SK-N-SH treated with all-trans-retinoic acid at 6 μM for 48 hours (cell line): ENCODE measurements around the gene MLST8.
A peak's percentile ranks its signal among the peaks of the same experiment; 100 is the strongest.

Experiments used
- ATAC-seq: fragments of 200-7000 bp; cut with Tn5 transposase; 3 replicates; pipeline ENCODE4 v1.9.1; 2020; ENCODE audit warnings: mild to moderate bottlenecking, moderate library complexity
- ARNTL ChIP-seq: fragments of 450-650 bp; formaldehyde crosslinking; IDR thresholded peaks from 2 replicates; pipeline ENCODE4 v1.5.0; 2020; ENCODE audit warnings: low read depth, mild to moderate bottlenecking, moderate library complexity, borderline replicate concordance
- BACH2 ChIP-seq: fragments of 250-450 bp; sonication (Bioruptor Pico); IDR thresholded peaks from 2 replicates; pipeline ENCODE4 v1.9.0; 2021; ENCODE audit warnings: mild to moderate bottlenecking, borderline replicate concordance
- CSDC2 ChIP-seq: fragments of 250-450 bp; sonication (Bioruptor Pico); IDR thresholded peaks from 2 replicates; pipeline ENCODE4 v1.5.0; 2020; ENCODE audit warnings: mild to moderate bottlenecking, moderate library complexity
- ESRRG ChIP-seq: fragments of 250-450 bp; sonication (Bioruptor Pico); IDR thresholded peaks from 2 replicates; pipeline ENCODE4 v1.6.1; 2021; ENCODE audit warnings: mild to moderate bottlenecking
- GLIS3 ChIP-seq: fragments of 250-450 bp; sonication (Bioruptor Pico); IDR thresholded peaks from 2 replicates; pipeline ENCODE4 v1.5.0; 2020; ENCODE audit warnings: mild to moderate bottlenecking, moderate library complexity
- ISL1 ChIP-seq: fragments of 250-450 bp; sonication (Bioruptor Pico); IDR thresholded peaks from 2 replicates; pipeline ENCODE4 v2.1.2; 2022; ENCODE audit warnings: mild to moderate bottlenecking, moderate library complexity
- OSR1 ChIP-seq: fragments of 250-450 bp; sonication (Bioruptor Pico); IDR thresholded peaks from 2 replicates; pipeline ENCODE4 v1.8.0; 2022; ENCODE audit warnings: moderate library complexity, mild to moderate bottlenecking, inconsistent platforms
- PPARA ChIP-seq: fragments of 250-450 bp; sonication (Bioruptor Pico); IDR thresholded peaks from 2 replicates; pipeline ENCODE4 v1.5.0; 2020; ENCODE audit warnings: mild to moderate bottlenecking, borderline replicate concordance
- RARB ChIP-seq: fragments of 250-450 bp; sonication (Bioruptor Pico); IDR thresholded peaks from 2 replicates; pipeline ENCODE4 v1.8.0; 2021; ENCODE audit warnings: mild to moderate bottlenecking, moderate library complexity
- SNAI2 ChIP-seq: fragments of 250-450 bp; sonication (Bioruptor Pico); IDR thresholded peaks from 2 replicates; pipeline ENCODE4 v1.5.0; 2020; ENCODE audit warnings: mild to moderate bottlenecking, moderate library complexity
- TCF4 ChIP-seq: fragments of 250-450 bp; sonication (Bioruptor Pico); IDR thresholded peaks from 2 replicates; pipeline ENCODE4 v1.8.0; 2021; ENCODE audit warnings: mild to moderate bottlenecking, moderate library complexity, borderline replicate concordance
- TOX ChIP-seq: fragments of 250-450 bp; sonication (Bioruptor Pico); IDR thresholded peaks from 2 replicates; pipeline ENCODE4 v1.8.0; 2021; ENCODE audit warnings: mild to moderate bottlenecking, moderate library complexity, borderline replicate concordance
- TSHZ2 ChIP-seq: fragments of 250-450 bp; sonication (Bioruptor Pico); IDR thresholded peaks from 2 replicates; pipeline ENCODE4 v1.5.0; 2020; ENCODE audit warnings: mild to moderate bottlenecking, moderate library complexity
- ZC3H10 ChIP-seq: fragments of 250-450 bp; sonication (Bioruptor Pico); IDR thresholded peaks from 2 replicates; pipeline ENCODE4 v1.5.1; 2021; ENCODE audit warnings: mild to moderate bottlenecking, moderate library complexity
- ZFP3 ChIP-seq: fragments of 250-450 bp; sonication (Bioruptor Pico); IDR thresholded peaks from 2 replicates; pipeline ENCODE4 v1.5.0; 2020; ENCODE audit warnings: mild to moderate bottlenecking, moderate library complexity
- ZFP30 ChIP-seq: fragments of 450-650 bp; formaldehyde crosslinking; IDR thresholded peaks from 2 replicates; pipeline ENCODE4 v1.5.0; 2022; ENCODE audit warnings: mild to moderate bottlenecking, moderate library complexity
- ZNF565 ChIP-seq: fragments of 450-650 bp; formaldehyde crosslinking; conservative IDR thresholded peaks from 2 replicates; pipeline ENCODE4 v1.5.0; 2020; ENCODE audit warnings: low read depth, mild to moderate bottlenecking, moderate library complexity
- ZNF70 ChIP-seq: fragments of 450-650 bp; formaldehyde crosslinking; IDR thresholded peaks from 2 replicates; pipeline ENCODE4 v1.5.0; 2020; ENCODE audit warnings: mild to moderate bottlenecking, moderate library complexity
- ZNF8 ChIP-seq: fragments of 450-650 bp; formaldehyde crosslinking; IDR thresholded peaks from 2 replicates; pipeline ENCODE4 v1.5.0; 2020; ENCODE audit warnings: mild to moderate bottlenecking, moderate library complexity
- TF ChIP-seq, protein P1 (sequence below): fragments of 250-450 bp; sonication (Bioruptor Pico); IDR thresholded peaks from 2 replicates; pipeline ENCODE4 v1.8.0; 2020; ENCODE audit warnings: mild to moderate bottlenecking, moderate library complexity, borderline replicate concordance
- TF ChIP-seq, protein P2 (sequence below): fragments of 250-450 bp; sonication (Bioruptor Pico); IDR thresholded peaks from 2 replicates; pipeline ENCODE4 v1.5.1; 2020; ENCODE audit warnings: low read depth, mild to moderate bottlenecking, moderate library complexity
- TF ChIP-seq, protein P3 (sequence below): fragments of 250-450 bp; sonication (Bioruptor Pico); IDR thresholded peaks from 2 replicates; pipeline ENCODE4 v1.5.1; 2021; ENCODE audit warnings: mild to moderate bottlenecking, moderate library complexity

The MLST8 gene

GRCh38 chr16:2234813-2235170 lies 29.5 kb downstream of the MLST8 start (continued):
- TF ChIP-seq, protein P1, sequence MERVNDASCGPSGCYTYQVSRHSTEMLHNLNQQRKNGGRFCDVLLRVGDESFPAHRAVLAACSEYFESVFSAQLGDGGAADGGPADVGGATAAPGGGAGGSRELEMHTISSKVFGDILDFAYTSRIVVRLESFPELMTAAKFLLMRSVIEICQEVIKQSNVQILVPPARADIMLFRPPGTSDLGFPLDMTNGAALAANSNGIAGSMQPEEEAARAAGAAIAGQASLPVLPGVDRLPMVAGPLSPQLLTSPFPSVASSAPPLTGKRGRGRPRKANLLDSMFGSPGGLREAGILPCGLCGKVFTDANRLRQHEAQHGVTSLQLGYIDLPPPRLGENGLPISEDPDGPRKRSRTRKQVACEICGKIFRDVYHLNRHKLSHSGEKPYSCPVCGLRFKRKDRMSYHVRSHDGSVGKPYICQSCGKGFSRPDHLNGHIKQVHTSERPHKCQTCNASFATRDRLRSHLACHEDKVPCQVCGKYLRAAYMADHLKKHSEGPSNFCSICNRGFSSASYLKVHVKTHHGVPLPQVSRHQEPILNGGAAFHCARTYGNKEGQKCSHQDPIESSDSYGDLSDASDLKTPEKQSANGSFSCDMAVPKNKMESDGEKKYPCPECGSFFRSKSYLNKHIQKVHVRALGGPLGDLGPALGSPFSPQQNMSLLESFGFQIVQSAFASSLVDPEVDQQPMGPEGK (CRISPR knock-in tag), result no peak
- TF ChIP-seq GLIS3 (CRISPR knock-in tag) (no peak), ARNTL (CRISPR knock-in tag) (no peak), ESRRG (CRISPR knock-in tag) (no peak), ZFP3 (no peak)

DNA sequence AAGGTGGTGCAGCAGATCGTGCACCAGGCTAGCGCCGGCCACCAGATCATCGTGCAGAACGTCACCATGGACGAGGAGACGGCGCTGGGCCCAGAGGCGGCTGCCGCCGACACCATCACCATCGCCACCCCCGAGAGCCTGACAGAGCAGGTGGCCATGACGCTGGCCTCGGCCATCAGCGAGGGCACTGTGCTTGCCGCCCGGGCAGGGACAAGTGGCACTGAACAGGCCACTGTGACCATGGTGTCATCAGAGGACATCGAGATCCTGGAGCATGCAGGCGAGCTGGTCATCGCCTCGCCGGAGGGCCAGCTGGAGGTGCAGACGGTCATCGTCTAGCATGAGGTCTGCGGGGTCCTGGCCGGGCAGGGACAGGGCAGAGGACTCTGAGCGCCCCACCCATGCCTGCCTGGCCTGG lies 30.0 kb downstream of the MLST8 start:
- ATAC-seq, result no peak
- TF ChIP-seq, protein P2, sequence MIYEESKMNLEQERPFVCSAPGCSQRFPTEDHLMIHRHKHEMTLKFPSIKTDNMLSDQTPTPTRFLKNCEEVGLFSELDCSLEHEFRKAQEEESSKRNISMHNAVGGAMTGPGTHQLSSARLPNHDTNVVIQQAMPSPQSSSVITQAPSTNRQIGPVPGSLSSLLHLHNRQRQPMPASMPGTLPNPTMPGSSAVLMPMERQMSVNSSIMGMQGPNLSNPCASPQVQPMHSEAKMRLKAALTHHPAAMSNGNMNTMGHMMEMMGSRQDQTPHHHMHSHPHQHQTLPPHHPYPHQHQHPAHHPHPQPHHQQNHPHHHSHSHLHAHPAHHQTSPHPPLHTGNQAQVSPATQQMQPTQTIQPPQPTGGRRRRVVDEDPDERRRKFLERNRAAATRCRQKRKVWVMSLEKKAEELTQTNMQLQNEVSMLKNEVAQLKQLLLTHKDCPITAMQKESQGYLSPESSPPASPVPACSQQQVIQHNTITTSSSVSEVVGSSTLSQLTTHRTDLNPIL (CRISPR knock-in tag), result no peak
- TF ChIP-seq TSHZ2 (CRISPR knock-in tag) (no peak), TOX (no peak), ZNF70 (CRISPR knock-in tag) (no peak), GLIS3 (CRISPR knock-in tag) (no peak), ZC3H10 (CRISPR knock-in tag) (no peak), BACH2 (CRISPR knock-in tag) (no peak), SNAI2 (no peak), ARNTL (CRISPR knock-in tag) (no peak), ZFP30 (CRISPR knock-in tag) (no peak), TCF4 (CRISPR knock-in tag) (no peak), RARB (no peak), ZFP3 (no peak), OSR1 (no peak)
- TF ChIP-seq, protein P1 (CRISPR knock-in tag), result no peak
- TF ChIP-seq, protein P3, sequence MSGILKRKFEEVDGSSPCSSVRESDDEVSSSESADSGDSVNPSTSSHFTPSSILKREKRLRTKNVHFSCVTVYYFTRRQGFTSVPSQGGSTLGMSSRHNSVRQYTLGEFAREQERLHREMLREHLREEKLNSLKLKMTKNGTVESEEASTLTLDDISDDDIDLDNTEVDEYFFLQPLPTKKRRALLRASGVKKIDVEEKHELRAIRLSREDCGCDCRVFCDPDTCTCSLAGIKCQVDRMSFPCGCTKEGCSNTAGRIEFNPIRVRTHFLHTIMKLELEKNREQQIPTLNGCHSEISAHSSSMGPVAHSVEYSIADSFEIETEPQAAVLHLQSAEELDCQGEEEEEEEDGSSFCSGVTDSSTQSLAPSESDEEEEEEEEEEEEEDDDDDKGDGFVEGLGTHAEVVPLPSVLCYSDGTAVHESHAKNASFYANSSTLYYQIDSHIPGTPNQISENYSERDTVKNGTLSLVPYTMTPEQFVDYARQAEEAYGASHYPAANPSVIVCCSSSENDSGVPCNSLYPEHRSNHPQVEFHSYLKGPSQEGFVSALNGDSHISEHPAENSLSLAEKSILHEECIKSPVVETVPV (CRISPR knock-in tag), result no peak

- peak; percentile 2 for ATAC-seq
- TF ChIP-seq ZNF565 (CRISPR knock-in tag) (no peak), ZFP30 (CRISPR knock-in tag) (no peak), OSR1 (no peak), ISL1 (CRISPR knock-in tag) (no peak), ARNTL (CRISPR knock-in tag) (no peak), ZC3H10 (CRISPR knock-in tag) (no peak), ZNF8 (no peak), CSDC2 (CRISPR knock-in tag) (no peak), TCF4 (CRISPR knock-in tag) (no peak), TSHZ2 (CRISPR knock-in tag) (no peak), GLIS3 (CRISPR knock-in tag) (no peak), ZFP3 (no peak), ESRRG (CRISPR knock-in tag) (no peak), PPARA (CRISPR knock-in tag) (no peak)
- TF ChIP-seq, protein P1 (CRISPR knock-in tag), result no peak
Observed at GRCh38 chr16:2235695-2236336, 30.6 kb downstream of the MLST8 start.
